ENCODE data around the gene RMND1. TPM values are rescaled to one million over a fixed set of nuclear protein-coding genes. Genes with fewer than 3 reads are reported as not detected.
"Not testable (repeated sequence)": the region's sequence is repeated elsewhere in the genome, so short reads cannot be mapped to it uniquely, and the experiment has no call there.

RMND1 gene
- total RNA-seq, 2 experiments from 2014 or later: 22.6 to 23.0 TPM

- DNase-seq: peak; percentile 60
- CTCF ChIA-PET: interaction anchor here (0.6 to 1.5 kb wide), 8 partner anchors 12 to 886 kb away, joined by 3 to 4 read pairs (median 3); no protein-coding TSS in a partner anchor
- Mint-ChIP-seq H3K36me3 (peaks cover 11% of the 10 kb centered on the region), H3K9me3 (no peaks in the 10 kb centered on the region), H3K27me3 (no peaks in the 10 kb centered on the region), H3K27ac (peak overlapping the region; percentile 97), H3K4me1 (ENCODE audit: low read depth) (peaks cover 63% of the 10 kb centered on the region), H3K4me3 (peak overlapping the region; percentile 89)
- intact Hi-C loops (cut with micrococcal nuclease): loop anchor here (1.0 to 5.0 kb wide), 8 partner anchors 9 to 1822 kb away; partner anchors contain the start of genes GINM1 and RMND1
- POLR2A ChIA-PET: interaction anchor here (0.5 to 2.0 kb wide), 8 partner anchors 9 to 1593 kb away, joined by 3 to 16 read pairs (median 9); partner anchors contain the start of genes FBXO5 and RMND1
Measured at GRCh38 chr6:151389618-151390275, 62.2 kb downstream of the RMND1 start.

- intact Hi-C loops (cut with micrococcal nuclease): no loop called here
Measured at GRCh38 chr6:151388997-151389617, 62.8 kb downstream of the RMND1 start.

GRCh38 chr6:151388236-151388635, 63.7 kb downstream of the RMND1 start:
- H3K4me1 Mint-ChIP-seq (ENCODE audit: low read depth): peaks cover 59% of the 10 kb centered on the region
- DNase-seq: no peak
- H3K9me3 Mint-ChIP-seq: no peaks in the 10 kb centered on the region
- ChIA-PET POLR2A (interaction anchor here (1.1 kb wide), 1 partner anchor 14 kb away, joined by 4 read pairs; no protein-coding TSS in a partner anchor), CTCF (no interaction called here)
- peak overlapping the region; percentile 75 for H3K27ac Mint-ChIP-seq
- H3K27me3 Mint-ChIP-seq: no peaks in the 10 kb centered on the region
- peaks cover 12% of the 10 kb centered on the region for H3K36me3 Mint-ChIP-seq
- intact Hi-C loops (cut with micrococcal nuclease): no loop called here
- H3K4me3 Mint-ChIP-seq: peak overlapping the region; percentile 39

More at GRCh38 chr6:151388997-151389617, 62.8 kb downstream of the RMND1 start:
- no peak for DNase-seq
- Mint-ChIP-seq H3K27me3 (no peaks in the 10 kb centered on the region), H3K4me1 (ENCODE audit: low read depth) (peaks cover 65% of the 10 kb centered on the region), H3K36me3 (peaks cover 15% of the 10 kb centered on the region), H3K27ac (peak overlapping the region; percentile 97), H3K9me3 (no peaks in the 10 kb centered on the region), H3K4me3 (peak overlapping the region; percentile 89)
- POLR2A ChIA-PET: interaction anchor here (0.6 to 2.0 kb wide), 6 partner anchors 9 to 335 kb away, joined by 4 to 16 read pairs (median 12); partner anchors contain the start of gene RMND1
- CTCF ChIA-PET: interaction anchor here (0.6 to 1.3 kb wide), 6 partner anchors 11 to 887 kb away, joined by 3 to 4 read pairs (median 3); no protein-coding TSS in a partner anchor

- Mint-ChIP-seq H3K36me3 (peaks cover 12% of the 10 kb centered on the region), H3K27ac (peak overlapping the region; percentile 70), H3K27me3 (no peaks in the 10 kb centered on the region), H3K4me1 (ENCODE audit: low read depth) (peaks cover 50% of the 10 kb centered on the region), H3K9me3 (no peaks in the 10 kb centered on the region), H3K4me3 (no peak overlapping the region)
- intact Hi-C loops (cut with micrococcal nuclease): no loop called here
- POLR2A ChIA-PET: interaction anchor here (1.1 kb wide), 1 partner anchor 13 kb away, joined by 4 read pairs; no protein-coding TSS in a partner anchor
- no peak for DNase-seq
- CTCF ChIA-PET: no interaction called here
Measured at GRCh38 chr6:151387175-151387970, 64.6 kb downstream of the RMND1 start.

GRCh38 chr6:151385177-151385576, 66.7 kb downstream of the RMND1 start:
- Mint-ChIP-seq H3K36me3 (peaks cover 8% of the 10 kb centered on the region), H3K4me3 (peak overlapping the region; percentile 49), H3K27ac (peak overlapping the region; percentile 78), H3K4me1 (ENCODE audit: low read depth) (peaks cover 62% of the 10 kb centered on the region), H3K9me3 (no peaks in the 10 kb centered on the region), H3K27me3 (no peaks in the 10 kb centered on the region)
- ChIA-PET POLR2A (no interaction called here), CTCF (interaction anchor here (0.6 to 0.9 kb wide), 3 partner anchors 9 to 61 kb away, joined by 3 to 4 read pairs (median 3); no protein-coding TSS in a partner anchor)
- intact Hi-C loops (cut with micrococcal nuclease): loop anchor here (1.0 kb wide), 1 partner anchor 9 kb away; no protein-coding TSS in a partner anchor
- no peak for DNase-seq

- Mint-ChIP-seq H3K36me3 (peaks cover 8% of the 10 kb centered on the region), H3K27ac (no peak overlapping the region), H3K9me3 (no peaks in the 10 kb centered on the region), H3K27me3 (no peaks in the 10 kb centered on the region), H3K4me1 (ENCODE audit: low read depth) (peaks cover 63% of the 10 kb centered on the region), H3K4me3 (no peak overlapping the region)
- no peak for DNase-seq
- ChIA-PET CTCF (interaction anchor here (0.9 kb wide), 1 partner anchor 10 kb away, joined by 3 read pairs; no protein-coding TSS in a partner anchor), POLR2A (no interaction called here)
- intact Hi-C loops (cut with micrococcal nuclease): no loop called here
Measured at GRCh38 chr6:151384151-151384550, 67.8 kb downstream of the RMND1 start.

- not testable (repeated sequence) for H3K9me3 Mint-ChIP-seq
Measured at GRCh38 chr6:151382631-151383030, 69.3 kb downstream of the RMND1 start.

GRCh38 chr6:151381722-151382121, 70.2 kb downstream of the RMND1 start:
- Mint-ChIP-seq H3K4me1 (ENCODE audit: low read depth) (peaks cover 60% of the 10 kb centered on the region), H3K27ac (peak overlapping the region; percentile 91), H3K9me3 (no peaks in the 10 kb centered on the region), H3K27me3 (no peaks in the 10 kb centered on the region), H3K4me3 (peak overlapping the region; percentile 17), H3K36me3 (peaks cover 8% of the 10 kb centered on the region)
- intact Hi-C loops (cut with micrococcal nuclease): no loop called here
- ChIA-PET POLR2A (no interaction called here), CTCF (no interaction called here)
- DNase-seq: no peak

More at GRCh38 chr6:151382631-151383030, 69.3 kb downstream of the RMND1 start:
- DNase-seq; POLR2A ChIA-PET; CTCF ChIA-PET; H3K4me3 Mint-ChIP-seq; intact Hi-C loops (cut with micrococcal nuclease); H3K27me3 Mint-ChIP-seq; H3K36me3 Mint-ChIP-seq; H3K27ac Mint-ChIP-seq: not testable (repeated sequence)
- peaks cover 62% of the 10 kb centered on the region for H3K4me1 Mint-ChIP-seq (ENCODE audit: low read depth)

- Mint-ChIP-seq H3K4me3 (peak overlapping the region; percentile 83), H3K27ac (peak overlapping the region; percentile 98), H3K36me3 (peaks cover 8% of the 10 kb centered on the region), H3K9me3 (no peaks in the 10 kb centered on the region), H3K27me3 (no peaks in the 10 kb centered on the region), H3K4me1 (ENCODE audit: low read depth) (peaks cover 63% of the 10 kb centered on the region)
- ChIA-PET POLR2A (interaction anchor here (1.4 kb wide), 1 partner anchor 9 kb away, joined by 13 read pairs; no protein-coding TSS in a partner anchor), CTCF (no interaction called here)
- DNase-seq: no peak
- intact Hi-C loops (cut with micrococcal nuclease): loop anchor here (1.0 kb wide), 1 partner anchor 9 kb away; no protein-coding TSS in a partner anchor
Measured at GRCh38 chr6:151380848-151381205, 71.1 kb downstream of the RMND1 start.

- ChIA-PET CTCF (no interaction called here), POLR2A (interaction anchor here (1.4 kb wide), 1 partner anchor 10 kb away, joined by 13 read pairs; no protein-coding TSS in a partner anchor)
- Mint-ChIP-seq H3K4me1 (ENCODE audit: low read depth) (peaks cover 62% of the 10 kb centered on the region), H3K9me3 (no peaks in the 10 kb centered on the region), H3K36me3 (peaks cover 8% of the 10 kb centered on the region), H3K27me3 (no peaks in the 10 kb centered on the region), H3K27ac (peak overlapping the region; percentile 98), H3K4me3 (peak overlapping the region; percentile 83)
- intact Hi-C loops (cut with micrococcal nuclease): loop anchor here (1.0 kb wide), 1 partner anchor 10 kb away; no protein-coding TSS in a partner anchor
- peak; percentile 42 for DNase-seq
Measured at GRCh38 chr6:151379933-151380847, 71.7 kb downstream of the RMND1 start.

- Mint-ChIP-seq H3K4me3 (no peak overlapping the region), H3K27ac (no peak overlapping the region), H3K27me3 (no peaks in the 10 kb centered on the region), H3K9me3 (no peaks in the 10 kb centered on the region), H3K36me3 (peaks cover 12% of the 10 kb centered on the region), H3K4me1 (ENCODE audit: low read depth) (peaks cover 76% of the 10 kb centered on the region)
- DNase-seq: no peak
- POLR2A ChIA-PET: interaction anchor here (1.9 kb wide), 1 partner anchor 13 kb away, joined by 6 read pairs; no protein-coding TSS in a partner anchor
- CTCF ChIA-PET: interaction anchor here (1.3 kb wide), 1 partner anchor 485 kb away, joined by 3 read pairs; no protein-coding TSS in a partner anchor
- intact Hi-C loops (cut with micrococcal nuclease): no loop called here
Measured at GRCh38 chr6:151377095-151377494, 74.8 kb downstream of the RMND1 start.

Data from activated CD4-positive, alpha-beta memory T cell treated with anti-CD3 and anti-CD28 coated beads for 36 hours (primary cell).